ENCODE measurements around the gene PTPN21.
A peak's percentile ranks its signal among the peaks of the same experiment; 100 is the strongest.

The PTPN21 gene

DNA sequence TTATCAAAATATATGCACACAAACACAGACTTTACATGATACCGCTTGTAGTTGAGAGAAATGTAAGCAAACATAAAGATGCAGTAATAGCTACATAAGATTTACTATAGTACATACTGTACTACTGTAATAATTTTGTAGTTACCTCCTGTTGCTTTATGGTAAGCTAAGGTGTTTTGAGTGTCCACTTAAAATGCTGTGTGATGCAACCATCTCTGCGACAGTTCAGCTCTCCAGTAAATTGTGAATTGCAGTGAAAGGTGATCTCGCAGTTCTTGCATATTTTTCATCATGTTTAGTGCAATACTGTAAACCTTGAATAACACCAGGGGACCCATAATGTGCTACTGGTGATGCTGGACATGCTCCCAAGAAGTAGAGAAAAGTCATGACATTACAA lies 29.6 kb upstream of the PTPN21 start:
- no peak for TF ChIP-seq POLR2A (IDR thresholded peaks at IDR 0.05; ENCODE audit: low read depth, low read length)
- no peak for DNase-seq (ENCODE audit: insufficient read length, low spot score)
- FAIRE-seq: no peak

DNA sequence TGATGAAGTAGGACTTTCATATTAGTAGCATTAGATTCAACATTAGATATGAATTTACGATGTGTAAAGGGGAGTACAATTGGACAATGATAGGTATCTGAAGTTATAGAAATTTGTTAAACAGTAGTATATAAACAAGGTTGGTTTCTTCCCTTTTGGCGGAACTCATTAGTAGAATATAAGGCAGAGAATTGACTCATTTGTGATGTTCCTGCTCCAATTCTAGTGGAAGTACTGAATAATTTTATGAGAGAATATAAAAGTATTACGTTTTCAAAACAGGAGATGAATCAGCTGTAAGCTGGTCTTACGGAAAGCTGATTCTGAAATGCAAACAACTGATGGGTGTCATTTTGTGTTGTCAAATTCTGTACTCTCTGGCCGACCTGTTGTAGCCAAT lies 21.4 kb upstream of the PTPN21 start:
- no peak for TF ChIP-seq POLR2A (IDR thresholded peaks at IDR 0.05; ENCODE audit: low read depth, low read length)
- TF ChIP-seq SPI1 (IDR thresholded peaks at IDR 0.05; ENCODE audit: low read depth, low read length): no peak
- no peak for TF ChIP-seq POLR2AphosphoS5 (IDR thresholded peaks at IDR 0.05; ENCODE audit: low read depth, low read length)
- TF ChIP-seq PAX5 (IDR thresholded peaks at IDR 0.05; ENCODE audit: insufficient read depth, low read length, severe bottlenecking): no peak
- TF ChIP-seq TAF1 (IDR thresholded peaks at IDR 0.05; ENCODE audit: low read depth, low read length): no peak
- TF ChIP-seq POU2F2 (IDR thresholded peaks at IDR 0.05; ENCODE audit: low read depth, low read length): no peak
- no peak for FAIRE-seq
- DNase-seq (ENCODE audit: insufficient read length, low spot score): no peak

DNA sequence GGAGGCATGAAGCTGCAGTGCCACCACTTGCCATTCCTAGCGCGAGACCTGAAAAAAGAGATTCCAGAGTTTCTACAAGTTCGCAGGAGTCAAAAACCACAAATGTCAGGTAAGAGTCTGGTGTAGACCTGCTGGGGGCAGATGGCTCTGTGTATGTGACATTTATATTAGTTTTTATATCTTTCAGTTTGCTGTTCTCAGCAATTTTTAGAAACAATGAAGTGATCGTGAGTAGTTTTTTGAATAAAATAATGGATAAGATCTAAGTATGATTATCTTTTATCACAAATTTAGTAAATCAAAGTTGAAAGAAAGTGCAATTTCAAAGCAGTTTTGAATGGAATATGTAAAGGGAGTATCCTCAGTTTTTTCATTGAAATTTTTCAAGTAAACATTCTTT lies 17.3 kb upstream of the PTPN21 start:
- DNase-seq (ENCODE audit: insufficient read length, low spot score) (no peak), FAIRE-seq (no peak)
- TF ChIP-seq TAF1 (IDR thresholded peaks at IDR 0.05; ENCODE audit: low read depth, low read length) (no peak), POLR2AphosphoS5 (IDR thresholded peaks at IDR 0.05; ENCODE audit: low read depth, low read length) (no peak), POLR2A (IDR thresholded peaks at IDR 0.05; ENCODE audit: low read depth, low read length) (no peak), POU2F2 (IDR thresholded peaks at IDR 0.05; ENCODE audit: low read depth, low read length) (no peak), PAX5 (IDR thresholded peaks at IDR 0.05; ENCODE audit: insufficient read depth, low read length, severe bottlenecking) (no peak)

DNA sequence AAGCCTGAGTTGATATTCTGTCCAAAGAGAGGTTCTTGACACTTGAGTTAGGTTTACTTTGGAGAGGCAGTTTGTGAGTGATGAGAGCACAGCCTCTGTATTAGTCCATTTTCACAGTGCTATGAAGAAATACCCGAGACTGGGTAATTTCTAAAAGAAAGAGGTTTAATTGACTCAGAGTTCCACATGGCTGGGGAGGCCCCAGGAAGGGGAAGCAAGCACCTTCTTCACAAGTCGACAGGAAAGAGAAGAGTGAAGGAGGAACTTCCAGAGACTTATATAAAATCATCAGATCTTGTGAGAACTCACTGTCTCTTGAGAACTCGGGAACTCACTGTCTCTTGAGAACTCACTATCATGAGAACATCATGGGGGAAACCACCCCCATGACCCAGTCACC lies 13.4 kb upstream of the PTPN21 start:
- DNase-seq (ENCODE audit: insufficient read length, low spot score) (no peak), FAIRE-seq (no peak)
- no peak for TF ChIP-seq PAX5 (IDR thresholded peaks at IDR 0.05; ENCODE audit: insufficient read depth, low read length, severe bottlenecking)
- no peak for TF ChIP-seq POLR2A (IDR thresholded peaks at IDR 0.05; ENCODE audit: low read depth, low read length)
- TF ChIP-seq TAF1 (IDR thresholded peaks at IDR 0.05; ENCODE audit: low read depth, low read length): no peak
- TF ChIP-seq SPI1 (IDR thresholded peaks at IDR 0.05; ENCODE audit: low read depth, low read length): no peak
- no peak for TF ChIP-seq POLR2AphosphoS5 (IDR thresholded peaks at IDR 0.05; ENCODE audit: low read depth, low read length)

DNA sequence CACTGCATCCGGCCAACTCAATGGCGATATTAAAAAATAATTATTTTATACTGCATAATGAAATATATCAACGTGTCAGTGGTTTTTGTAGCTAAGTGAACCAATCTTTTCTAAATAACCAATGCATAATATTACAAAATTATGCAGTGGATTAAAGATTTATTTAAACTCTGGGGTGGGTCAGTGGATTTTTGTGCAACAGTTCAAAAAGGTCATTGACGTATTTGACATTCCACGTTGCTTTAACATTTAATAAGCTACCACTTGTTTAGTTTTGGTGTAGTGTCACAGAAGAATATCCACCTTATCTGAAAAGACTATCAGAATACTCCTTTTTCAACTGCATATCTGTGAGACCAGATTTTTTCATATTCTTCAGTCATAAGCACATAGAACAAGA lies 10.6 kb upstream of the PTPN21 start:
- no peak for FAIRE-seq
- DNase-seq (ENCODE audit: insufficient read length, low spot score): no peak
- no peak for TF ChIP-seq TAF1 (IDR thresholded peaks at IDR 0.05; ENCODE audit: low read depth, low read length)
- TF ChIP-seq POLR2A (IDR thresholded peaks at IDR 0.05; ENCODE audit: low read depth, low read length): no peak
- no peak for TF ChIP-seq SPI1 (IDR thresholded peaks at IDR 0.05; ENCODE audit: low read depth, low read length)
- no peak for TF ChIP-seq POU2F2 (IDR thresholded peaks at IDR 0.05; ENCODE audit: low read depth, low read length)
- TF ChIP-seq PAX5 (IDR thresholded peaks at IDR 0.05; ENCODE audit: insufficient read depth, low read length, severe bottlenecking): no peak
- no peak for TF ChIP-seq POLR2AphosphoS5 (IDR thresholded peaks at IDR 0.05; ENCODE audit: low read depth, low read length)

DNA sequence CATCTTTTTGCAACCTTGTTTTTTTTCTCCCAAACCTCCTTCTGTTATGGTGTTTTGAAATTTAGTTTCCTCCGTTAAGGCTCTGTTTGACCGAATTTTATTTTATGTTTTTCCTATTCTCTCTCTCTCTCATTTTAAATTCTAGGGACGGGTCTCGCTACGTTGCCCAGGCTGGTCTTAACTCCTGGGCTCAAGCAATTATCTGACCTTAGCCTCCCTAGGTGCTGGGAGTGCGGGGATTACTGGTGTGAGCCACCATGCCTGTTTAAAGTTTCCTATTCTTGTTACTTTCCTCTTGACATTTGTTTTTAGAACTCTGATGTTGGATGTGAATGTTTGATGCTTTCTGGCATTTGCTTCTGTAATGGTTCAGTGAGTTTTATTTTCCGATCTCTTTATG lies 9.0 kb upstream of the PTPN21 start:
- TF ChIP-seq PAX5 (IDR thresholded peaks at IDR 0.05; ENCODE audit: insufficient read depth, low read length, severe bottlenecking): no peak
- no peak for TF ChIP-seq POLR2AphosphoS5 (IDR thresholded peaks at IDR 0.05; ENCODE audit: low read depth, low read length)
- TF ChIP-seq TAF1 (IDR thresholded peaks at IDR 0.05; ENCODE audit: low read depth, low read length): no peak
- TF ChIP-seq SPI1 (IDR thresholded peaks at IDR 0.05; ENCODE audit: low read depth, low read length): no peak
- TF ChIP-seq POU2F2 (IDR thresholded peaks at IDR 0.05; ENCODE audit: low read depth, low read length): no peak
- no peak for TF ChIP-seq POLR2A (IDR thresholded peaks at IDR 0.05; ENCODE audit: low read depth, low read length)
- DNase-seq (ENCODE audit: insufficient read length, low spot score) (no peak), FAIRE-seq (no peak)

- FAIRE-seq (peak; percentile 99), DNase-seq (ENCODE audit: insufficient read length, low spot score) (peak; percentile 90)
- TF ChIP-seq TAF1 (IDR thresholded peaks at IDR 0.05; ENCODE audit: low read depth, low read length) (peak; percentile 25; the same call in 1 of the 2 replicates), POU2F2 (IDR thresholded peaks at IDR 0.05; ENCODE audit: low read depth, low read length) (no peak), SPI1 (IDR thresholded peaks at IDR 0.05; ENCODE audit: low read depth, low read length) (no peak), PAX5 (IDR thresholded peaks at IDR 0.05; ENCODE audit: insufficient read depth, low read length, severe bottlenecking) (peak; percentile 8), POLR2A (IDR thresholded peaks at IDR 0.05; ENCODE audit: low read depth, low read length) (peak; percentile 63; the same call in 1 of the 2 replicates), POLR2AphosphoS5 (IDR thresholded peaks at IDR 0.05; ENCODE audit: low read depth, low read length) (peak; percentile 69; the same call in 1 of the 2 replicates)
Observed at GRCh38 chr14:88562831-88563686, 8.3 kb upstream of the PTPN21 start, which contains the start of gene ZC3H14. ZC3H14 (plus strand) TSS chr14:88563037; CDS start chr14:88563134, 97 bp downstream.

- DNase-seq (ENCODE audit: insufficient read length, low spot score) (no peak), FAIRE-seq (no peak)
- TF ChIP-seq POLR2AphosphoS5 (IDR thresholded peaks at IDR 0.05; ENCODE audit: low read depth, low read length): no peak
- no peak for TF ChIP-seq SPI1 (IDR thresholded peaks at IDR 0.05; ENCODE audit: low read depth, low read length)
- TF ChIP-seq PAX5 (IDR thresholded peaks at IDR 0.05; ENCODE audit: insufficient read depth, low read length, severe bottlenecking): no peak
- no peak for TF ChIP-seq TAF1 (IDR thresholded peaks at IDR 0.05; ENCODE audit: low read depth, low read length)
- TF ChIP-seq POU2F2 (IDR thresholded peaks at IDR 0.05; ENCODE audit: low read depth, low read length): no peak
- no peak for TF ChIP-seq POLR2A (IDR thresholded peaks at IDR 0.05; ENCODE audit: low read depth, low read length)
Observed at GRCh38 chr14:88562532-88562830, 7.7 kb upstream of the PTPN21 start.

DNA sequence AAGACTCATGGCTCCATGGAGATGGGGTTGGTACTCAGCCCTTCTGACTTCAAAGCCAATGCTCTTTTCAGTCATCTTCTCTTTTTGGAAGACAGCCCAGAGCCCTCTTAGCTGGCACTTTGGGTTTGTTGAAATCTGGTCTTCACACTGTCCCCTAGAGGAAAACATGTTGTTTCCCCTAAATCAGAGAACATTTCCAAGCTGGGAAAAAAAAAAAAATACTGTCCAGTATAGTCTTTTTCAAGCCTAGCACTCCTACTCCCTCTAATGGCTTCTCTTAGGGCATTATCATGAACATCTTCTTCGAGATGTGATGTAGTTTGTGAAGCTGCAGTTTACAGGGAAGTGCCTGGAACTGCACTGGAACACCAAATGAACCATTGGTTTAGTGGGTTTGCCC lies 5.0 kb upstream of the PTPN21 start:
- no peak for FAIRE-seq
- no peak for TF ChIP-seq POU2F2 (IDR thresholded peaks at IDR 0.05; ENCODE audit: low read depth, low read length)
- no peak for DNase-seq (ENCODE audit: insufficient read length, low spot score)

DNA sequence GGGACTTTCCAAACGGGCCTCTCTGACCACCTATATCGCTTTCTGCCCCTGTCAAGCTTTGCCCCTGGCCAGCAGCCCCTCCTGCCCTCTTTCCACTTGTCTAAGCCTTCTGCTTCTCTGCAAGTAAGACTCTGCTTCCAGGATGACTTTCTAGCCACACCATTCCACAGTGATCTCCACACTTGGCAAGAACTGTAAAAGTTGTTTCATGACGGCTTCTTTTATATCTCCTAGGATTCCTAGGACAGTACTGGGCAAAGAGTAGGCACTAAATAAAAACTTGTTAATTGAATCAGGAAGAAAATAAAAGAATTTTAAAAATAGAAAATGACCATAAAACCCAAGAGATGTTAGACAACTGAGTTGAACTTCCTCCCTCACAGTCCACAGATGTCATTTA lies 1.8 kb upstream of the PTPN21 start:
- DNase-seq (ENCODE audit: insufficient read length, low spot score): no peak
- TF ChIP-seq POLR2AphosphoS5 (IDR thresholded peaks at IDR 0.05; ENCODE audit: low read depth, low read length): no peak
- TF ChIP-seq SPI1 (IDR thresholded peaks at IDR 0.05; ENCODE audit: low read depth, low read length): no peak
- TF ChIP-seq POU2F2 (IDR thresholded peaks at IDR 0.05; ENCODE audit: low read depth, low read length): no peak
- TF ChIP-seq PAX5 (IDR thresholded peaks at IDR 0.05; ENCODE audit: insufficient read depth, low read length, severe bottlenecking): no peak
- no peak for TF ChIP-seq TAF1 (IDR thresholded peaks at IDR 0.05; ENCODE audit: low read depth, low read length)
- TF ChIP-seq POLR2A (IDR thresholded peaks at IDR 0.05; ENCODE audit: low read depth, low read length): no peak
- FAIRE-seq: no peak
